ENCODE data around the gene PCDH20.
A peak's percentile ranks its signal among the peaks of the same experiment; 100 is the strongest.

Gene PCDH20

GRCh38 chr13:61413572-61414535, 1.8 kb downstream of the PCDH20 start:
- H3K4me1 ChIP-seq (ENCODE audit: control insufficient read depth, insufficient read depth, low read length), result no peaks in the 10 kb centered on the region
- peak overlapping the region; percentile 66 for H3K4me3 ChIP-seq (ENCODE audit: low read depth, low read length)
- ChIA-PET POLR2A (no interaction called here), CTCF (interaction anchor here (0.6 kb wide), 1 partner anchor 67 kb away, joined by 3 read pairs; no protein-coding TSS in a partner anchor)
- no peak overlapping the region for H3K27ac ChIP-seq (ENCODE audit: extremely low read depth, low read depth, low read length)
- no peaks in the 10 kb centered on the region for H3K9me3 ChIP-seq (ENCODE audit: control insufficient read depth, insufficient read depth, low read depth, low read length)
- H3K36me3 ChIP-seq (ENCODE audit: control insufficient read depth in 2 of 2, insufficient read depth in 1 of 2, low read length in 2 of 2), result peaks cover 0 to 7% of the 10 kb centered on the region in 2 experiments; a peak in 1 of 3 replicates
- no peak for TF ChIP-seq ZNF24 (tag by site-specific recombination; IDR thresholded peaks at IDR 0.05)
- TF ChIP-seq PBX3 (CRISPR knock-in tag; IDR thresholded peaks at IDR 0.05), result no peak
- TF ChIP-seq ZSCAN5A (tag by site-specific recombination; IDR thresholded peaks at IDR 0.05), result no peak
- no peak for TF ChIP-seq ZNF223 (tag by site-specific recombination; IDR thresholded peaks at IDR 0.05)
- no peak for TF ChIP-seq ZNF654 (tag by site-specific recombination; IDR thresholded peaks at IDR 0.05; ENCODE audit: low read depth)
- TF ChIP-seq ZNF292 (tag by site-specific recombination; IDR thresholded peaks at IDR 0.05; ENCODE audit: borderline replicate concordance, low read depth), result no peak
- no peak for TF ChIP-seq ZNF596 (tag by site-specific recombination; IDR thresholded peaks at IDR 0.05)
- TF ChIP-seq ZNF280C (tag by site-specific recombination; IDR thresholded peaks at IDR 0.05), result no peak
- TF ChIP-seq ZNF248 (tag by site-specific recombination; IDR thresholded peaks at IDR 0.05), result no peak
- TF ChIP-seq SP7 (tag by site-specific recombination; IDR thresholded peaks at IDR 0.05), result no peak
- no peak for TF ChIP-seq ZNF211 (tag by site-specific recombination; IDR thresholded peaks at IDR 0.05; ENCODE audit: low read depth)
- no peak for TF ChIP-seq ZBTB10 (tag by site-specific recombination; IDR thresholded peaks at IDR 0.05)
- TF ChIP-seq ZNF138 (tag by site-specific recombination; IDR thresholded peaks at IDR 0.05; ENCODE audit: borderline replicate concordance), result no peak
- no peak for TF ChIP-seq GLIS1 (tag by site-specific recombination; IDR thresholded peaks at IDR 0.05)
- TF ChIP-seq ZNF221 (tag by site-specific recombination; IDR thresholded peaks at IDR 0.05; ENCODE audit: borderline replicate concordance), result no peak
- no peak for TF ChIP-seq ZNF555 (tag by site-specific recombination; conservative IDR thresholded peaks at IDR 0.05)

Data from HEK293 (cell line).